Daoy (cell line): Measurements from ENCODE around the gene PDZD2. TPM values are rescaled to one million over a fixed set of nuclear protein-coding genes. Genes with fewer than 3 reads are reported as not detected.

Experiments
- DNase-seq: peaks from one replicate; pipeline ENCODE4 v3.0.0-alpha.2; 2015; ENCODE audit warnings: low read depth
- total RNA-seq: library from RNA; depleted of rRNA; stranded (reverse); fragments of >200 nt; shearing (Covaris generic); gene quantifications from 2 replicates; pipeline ENCODE4 v1.2.3, GENCODE V29; 2014

The PDZD2 gene
- total RNA-seq, 1 experiment from 2014 or later = 0.91 TPM

DNA sequence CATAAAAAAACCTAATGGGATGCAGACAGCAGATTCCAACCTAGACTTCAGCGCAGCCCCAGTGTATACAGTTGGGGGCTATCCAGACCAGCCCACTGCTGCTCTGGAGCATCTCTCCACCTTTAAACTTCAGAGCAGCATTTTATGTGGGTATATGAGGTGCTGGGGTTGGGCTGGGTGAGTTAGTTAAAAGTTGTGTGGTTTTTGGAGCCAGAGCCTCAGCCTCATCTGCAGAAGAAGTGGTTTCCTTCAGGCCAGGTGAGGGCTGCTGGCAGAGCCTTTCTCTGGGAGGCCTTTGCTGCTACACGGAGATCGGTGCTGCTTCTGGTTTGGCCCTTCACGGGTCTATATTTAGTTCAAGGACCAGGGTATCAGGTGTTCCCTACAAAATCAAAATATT is 228.3 kb downstream of the PDZD2 start:
- no peak for DNase-seq

DNA sequence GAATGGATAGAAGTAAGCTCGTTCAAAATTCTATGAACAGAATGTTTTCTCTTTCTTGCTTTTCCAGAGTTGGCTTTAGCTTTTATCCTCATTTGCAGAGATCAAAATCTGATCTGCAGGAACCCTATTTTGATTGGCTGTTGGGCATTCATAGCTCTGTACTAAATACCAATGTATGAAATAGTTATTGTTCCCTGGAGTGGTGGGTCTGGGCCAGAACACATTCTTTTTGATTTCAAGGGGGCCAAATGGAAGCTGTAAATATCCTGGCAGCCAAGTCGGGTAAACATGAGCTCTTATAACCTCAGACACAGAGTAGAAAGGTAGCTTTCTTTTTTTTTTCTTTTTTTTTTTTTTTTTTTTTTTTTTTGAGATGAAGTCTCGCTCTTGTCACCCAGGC is 241.5 kb downstream of the PDZD2 start:
- DNase-seq = no peak

DNA sequence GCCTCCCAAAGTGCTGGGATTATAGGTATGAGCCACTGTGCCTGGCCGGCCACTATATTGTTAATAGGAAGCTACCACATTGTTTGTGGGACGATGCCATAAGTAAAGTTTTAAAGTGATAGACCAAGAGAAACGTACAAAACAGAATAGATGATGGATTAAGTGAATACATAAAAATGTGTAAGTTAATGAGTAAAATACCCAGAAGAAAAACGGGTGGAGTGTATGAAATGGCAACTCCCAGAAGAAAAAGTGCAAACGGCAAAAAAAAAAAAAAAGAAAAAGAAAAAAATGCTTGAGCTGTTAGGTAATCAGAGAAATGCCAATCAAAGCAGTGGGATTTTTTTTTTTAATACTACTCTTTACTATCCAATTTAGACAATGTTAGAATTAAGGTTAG is 246.0 kb downstream of the PDZD2 start:
- DNase-seq = no peak

DNA sequence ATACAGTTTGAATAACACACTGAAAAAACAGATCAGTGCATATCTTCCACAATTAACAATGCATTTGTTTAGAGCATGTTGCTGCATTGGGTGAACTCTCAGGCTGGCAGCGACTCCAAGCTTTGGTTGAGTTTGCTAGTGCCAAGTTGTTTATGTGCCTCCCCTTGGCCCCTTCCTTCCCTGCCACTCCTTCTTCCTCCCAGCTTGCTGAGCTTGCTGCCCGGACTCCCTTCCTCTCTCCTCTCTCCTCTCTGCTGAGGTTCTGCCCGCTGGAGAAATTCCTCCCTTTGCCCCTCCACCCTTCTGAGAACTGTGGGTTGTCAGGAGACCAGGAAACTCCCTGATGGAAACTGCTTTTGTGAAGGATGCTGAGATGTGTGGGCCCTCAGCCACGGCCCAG is 247.3 kb downstream of the PDZD2 start:
- DNase-seq = no peak

DNA sequence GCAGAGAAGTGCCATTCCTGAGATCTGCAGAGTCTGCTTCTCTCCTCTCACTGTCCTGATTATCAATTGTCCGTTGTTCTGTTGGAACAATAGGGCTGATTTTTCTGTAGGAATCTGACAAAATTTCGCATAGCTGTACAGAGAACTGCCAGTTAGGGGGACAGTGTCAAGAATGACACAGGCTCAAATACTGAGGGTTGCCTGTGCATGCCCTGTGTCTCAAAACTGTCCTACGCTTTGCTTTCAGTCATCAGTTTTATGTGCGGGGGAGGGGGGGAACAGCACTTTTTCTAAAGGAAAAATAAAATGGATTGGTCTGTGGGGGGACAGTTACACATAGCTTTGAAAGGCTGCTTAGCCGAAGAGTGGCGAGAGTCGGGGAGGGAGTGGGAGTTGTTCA is 248.6 kb downstream of the PDZD2 start:
- no peak for DNase-seq

DNA sequence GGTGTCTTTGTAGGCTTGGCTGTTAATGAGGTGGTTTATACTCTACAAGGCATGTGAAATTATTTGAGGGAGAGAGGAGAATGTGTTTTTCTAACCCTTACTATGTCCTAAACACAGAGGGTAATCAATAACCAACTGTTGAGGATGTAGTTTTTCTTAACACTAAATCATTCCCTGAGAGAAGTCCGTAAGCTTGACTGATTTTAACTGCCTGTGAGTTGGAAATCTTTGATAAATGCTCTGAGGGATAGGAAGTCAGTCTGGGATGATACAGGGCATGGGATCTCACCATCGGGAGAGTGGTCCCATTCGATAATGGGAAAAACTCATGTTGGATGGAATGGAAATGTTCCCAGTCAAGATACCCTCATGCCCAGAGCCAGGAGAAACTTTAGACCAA is 249.6 kb downstream of the PDZD2 start:
- no peak for DNase-seq

DNA sequence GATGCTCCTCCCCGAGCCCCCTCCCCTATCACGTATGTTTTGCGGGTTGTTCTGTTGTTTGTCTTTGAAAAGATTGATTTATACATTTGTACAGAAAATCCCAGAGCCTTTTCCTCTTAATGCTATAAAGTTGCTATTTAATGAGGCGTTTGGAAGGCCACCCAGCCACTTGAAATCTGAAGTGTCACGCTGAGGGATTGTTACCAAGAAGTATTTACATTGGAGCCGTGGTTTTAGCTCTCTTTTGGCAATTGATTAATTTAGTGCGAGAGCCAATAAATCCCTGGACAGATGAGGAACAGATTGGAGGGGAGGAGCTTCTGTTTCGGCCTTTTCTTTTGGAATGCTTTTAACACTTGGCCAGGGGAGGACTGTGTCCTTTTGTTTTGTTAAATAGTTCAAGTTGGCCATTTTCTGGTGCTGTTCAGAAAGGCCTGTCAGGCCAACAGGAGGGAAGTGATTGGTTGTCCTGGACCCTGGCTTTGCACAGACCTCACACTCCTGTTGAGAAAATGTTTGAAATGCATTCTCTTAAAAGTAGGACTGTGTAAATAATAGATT is 250.2 kb downstream of the PDZD2 start:
- DNase-seq = no peak

DNA sequence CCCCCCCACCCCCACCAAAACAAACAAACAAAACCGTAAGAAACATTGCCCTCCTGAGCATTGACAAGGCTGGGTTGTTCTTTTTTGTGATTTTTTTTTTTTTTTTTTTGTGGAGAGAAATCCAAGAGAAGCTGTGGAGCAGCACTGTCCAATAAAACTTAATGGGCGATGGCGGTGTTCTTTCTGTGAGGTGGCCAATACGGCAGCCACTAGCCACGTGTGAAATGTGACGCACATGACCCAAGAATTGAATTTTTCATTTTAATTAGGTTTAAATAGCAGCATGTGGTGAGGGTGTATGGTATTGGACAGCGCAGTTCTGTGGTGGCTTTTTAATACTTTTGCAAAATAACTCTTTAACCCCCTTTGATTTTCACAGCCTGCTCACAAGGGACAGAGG is 251.1 kb downstream of the PDZD2 start:
- DNase-seq = no peak

DNA sequence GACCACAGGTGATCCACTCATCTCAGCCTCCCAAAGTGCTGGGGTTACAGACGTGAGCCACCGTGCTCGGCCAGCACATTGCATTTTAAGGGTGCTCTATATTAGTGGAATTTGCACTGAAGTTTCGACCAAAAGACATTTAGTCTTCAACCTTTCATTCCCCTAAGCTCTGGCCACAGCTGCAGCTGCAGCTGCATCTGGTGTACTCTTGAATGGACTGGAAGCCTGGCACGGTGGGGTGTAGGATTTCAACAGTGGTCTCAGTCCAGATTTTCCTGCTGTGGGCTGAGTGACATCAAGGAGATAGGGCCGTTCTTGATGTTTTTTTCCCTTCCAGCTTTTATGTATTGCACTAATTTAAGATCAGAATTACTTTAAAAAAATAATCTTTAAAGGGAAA is 255.2 kb downstream of the PDZD2 start:
- DNase-seq = no peak

DNA sequence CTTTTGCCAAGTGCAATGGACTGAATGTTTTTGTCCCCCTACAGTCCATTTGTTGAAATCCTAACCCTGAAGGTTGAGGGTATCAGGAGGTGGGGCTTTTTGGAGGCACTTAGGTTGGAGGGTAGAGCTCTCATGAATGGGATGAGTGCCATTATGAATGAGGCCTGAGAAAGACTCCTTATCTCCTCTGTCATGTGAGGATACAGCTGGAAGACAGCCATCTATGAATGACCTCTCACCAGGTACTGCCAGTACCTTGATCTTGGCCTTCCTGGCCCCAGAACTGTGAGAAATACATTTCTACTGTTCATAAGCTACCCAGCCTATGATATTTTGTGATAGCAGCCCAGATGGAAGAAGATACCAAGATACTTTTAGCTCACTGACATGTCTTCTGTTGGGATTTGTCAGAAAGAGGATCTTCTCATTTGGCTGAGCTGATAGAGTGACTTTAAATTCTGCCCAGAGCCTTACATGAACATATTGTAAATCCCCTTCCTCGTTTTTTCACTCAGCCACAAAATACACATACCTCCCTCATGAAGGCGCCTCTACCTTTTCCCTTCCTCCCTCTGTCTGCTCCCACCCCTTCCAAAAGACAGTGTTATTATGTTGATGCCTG is 256.4 kb downstream of the PDZD2 start:
- no peak for DNase-seq

DNA sequence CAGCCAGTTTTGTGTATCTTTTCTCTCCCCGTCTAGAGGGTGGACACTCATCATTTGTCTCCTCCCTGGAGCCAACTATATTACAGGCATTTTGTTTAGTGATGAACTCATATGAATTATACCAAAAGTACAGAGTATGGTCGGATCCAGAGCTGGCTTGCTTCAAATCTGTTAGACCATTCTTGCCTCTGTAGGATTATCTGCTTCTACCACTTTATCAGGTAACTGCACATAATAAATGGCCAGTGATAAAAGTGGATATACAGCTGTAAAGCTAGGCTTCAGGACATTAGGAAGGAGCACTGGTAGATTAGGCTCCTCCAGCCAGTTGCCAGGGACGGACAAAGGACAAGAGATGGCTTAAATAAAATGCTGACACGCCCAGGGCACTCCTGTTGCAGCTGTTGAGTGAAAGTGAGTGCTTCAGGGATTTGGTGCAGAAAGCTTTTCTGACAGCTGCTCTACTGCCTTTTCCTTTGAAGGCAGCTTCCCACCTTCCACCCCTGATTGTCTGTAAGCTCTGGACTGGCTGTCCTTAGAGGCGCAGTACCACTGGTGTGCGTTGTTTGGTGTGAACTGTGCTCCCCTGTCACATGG is 259.2 kb downstream of the PDZD2 start:
- no peak for DNase-seq

DNA sequence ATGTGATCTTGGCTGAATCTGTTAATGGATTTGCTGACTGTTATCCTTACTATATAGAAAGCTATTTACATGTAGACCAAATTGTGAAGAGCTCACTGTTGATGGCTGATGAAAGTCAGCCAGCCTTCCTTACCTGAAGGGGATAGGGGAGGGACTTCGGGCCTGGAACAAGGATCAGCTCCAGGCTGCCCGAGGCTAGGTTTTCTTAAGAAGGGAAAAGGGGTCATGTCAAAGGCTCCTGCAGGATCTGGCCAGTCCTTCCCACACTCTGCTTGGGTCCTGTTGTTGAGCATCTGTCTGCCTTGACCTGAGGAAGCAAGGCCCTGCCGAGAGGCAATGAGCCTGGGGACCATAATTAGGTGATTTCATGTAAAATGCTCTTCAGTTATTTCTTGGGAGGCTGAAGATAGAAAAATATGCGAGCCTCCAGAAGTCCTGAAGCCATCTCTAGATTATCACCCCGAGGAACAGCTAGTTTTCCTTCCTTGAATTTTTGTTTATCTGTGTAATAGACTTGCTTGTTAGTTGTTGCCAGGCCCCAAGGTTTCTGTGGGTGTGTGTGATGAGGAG is 261.4 kb downstream of the PDZD2 start:
- no peak for DNase-seq

DNA sequence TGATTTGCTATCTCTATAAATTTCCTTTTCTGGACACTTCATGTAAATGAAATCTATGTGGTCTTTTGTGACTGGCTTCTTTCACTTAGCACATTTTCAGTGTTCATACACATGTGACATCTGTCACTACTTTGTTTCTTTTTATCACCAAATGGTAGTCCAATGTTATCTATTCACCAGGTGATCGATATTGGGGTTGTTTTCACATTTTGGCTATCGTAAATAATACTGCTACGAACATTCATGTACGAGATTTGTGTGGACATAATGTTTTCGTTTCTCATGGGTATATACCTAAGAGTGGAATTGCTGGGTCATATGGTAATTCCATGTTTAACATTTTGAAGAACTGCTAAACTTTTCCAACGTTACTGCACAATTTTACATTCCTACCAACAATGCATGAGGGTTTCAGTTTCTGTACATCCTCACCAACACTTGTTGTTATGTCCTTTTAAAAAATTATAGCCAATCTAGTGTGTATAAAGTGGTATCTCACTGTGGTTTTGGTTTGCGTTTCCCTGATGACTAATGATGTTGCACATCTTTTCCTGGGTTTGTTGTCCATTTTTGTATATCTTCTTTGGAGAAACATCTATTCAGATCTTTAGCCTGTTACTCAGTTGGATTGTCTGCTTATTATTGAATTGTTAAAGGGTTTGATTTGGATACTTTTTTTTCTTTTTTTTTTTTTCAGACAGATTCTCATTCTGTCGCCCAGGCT is 263.0 kb downstream of the PDZD2 start:
- DNase-seq = no peak

DNA sequence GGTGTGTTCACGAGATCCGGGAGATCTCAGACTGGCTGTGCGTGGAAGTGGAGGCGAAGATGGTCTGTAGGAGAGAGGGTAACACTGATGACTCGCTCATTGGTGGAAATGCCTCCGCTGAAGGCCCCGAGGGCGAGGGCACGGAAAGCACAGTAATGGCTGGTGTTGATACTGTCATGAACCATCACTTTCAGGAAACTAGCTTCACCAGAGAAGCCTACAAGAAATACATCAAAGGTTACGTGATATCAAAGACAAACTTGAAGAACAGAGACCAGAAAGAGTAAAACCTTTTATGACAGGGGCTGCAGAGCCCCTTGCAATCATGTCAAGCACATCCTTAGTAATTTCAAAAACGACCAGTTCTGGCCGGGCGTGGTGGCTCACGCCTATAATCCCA is 269.5 kb downstream of the PDZD2 start:
- DNase-seq = no peak

DNA sequence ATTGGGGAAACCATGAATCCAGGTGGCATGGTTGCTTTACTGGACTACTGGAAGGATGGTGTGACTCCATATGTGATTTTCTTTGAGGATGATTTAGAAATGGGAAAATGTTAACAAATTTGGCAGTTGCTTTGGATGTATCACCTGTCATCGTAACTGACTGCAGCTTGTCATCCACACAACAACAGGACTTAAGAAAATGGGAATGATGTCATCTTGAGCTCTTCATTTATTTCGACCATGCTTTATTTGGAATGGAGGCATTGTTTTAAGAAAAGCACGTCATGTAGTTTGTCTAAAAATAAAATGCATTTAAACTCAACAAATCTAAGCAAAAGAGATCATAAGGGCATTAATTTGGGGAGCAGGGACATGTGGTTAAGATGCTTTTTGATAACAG is 270.1 kb downstream of the PDZD2 start:
- no peak for DNase-seq

DNA sequence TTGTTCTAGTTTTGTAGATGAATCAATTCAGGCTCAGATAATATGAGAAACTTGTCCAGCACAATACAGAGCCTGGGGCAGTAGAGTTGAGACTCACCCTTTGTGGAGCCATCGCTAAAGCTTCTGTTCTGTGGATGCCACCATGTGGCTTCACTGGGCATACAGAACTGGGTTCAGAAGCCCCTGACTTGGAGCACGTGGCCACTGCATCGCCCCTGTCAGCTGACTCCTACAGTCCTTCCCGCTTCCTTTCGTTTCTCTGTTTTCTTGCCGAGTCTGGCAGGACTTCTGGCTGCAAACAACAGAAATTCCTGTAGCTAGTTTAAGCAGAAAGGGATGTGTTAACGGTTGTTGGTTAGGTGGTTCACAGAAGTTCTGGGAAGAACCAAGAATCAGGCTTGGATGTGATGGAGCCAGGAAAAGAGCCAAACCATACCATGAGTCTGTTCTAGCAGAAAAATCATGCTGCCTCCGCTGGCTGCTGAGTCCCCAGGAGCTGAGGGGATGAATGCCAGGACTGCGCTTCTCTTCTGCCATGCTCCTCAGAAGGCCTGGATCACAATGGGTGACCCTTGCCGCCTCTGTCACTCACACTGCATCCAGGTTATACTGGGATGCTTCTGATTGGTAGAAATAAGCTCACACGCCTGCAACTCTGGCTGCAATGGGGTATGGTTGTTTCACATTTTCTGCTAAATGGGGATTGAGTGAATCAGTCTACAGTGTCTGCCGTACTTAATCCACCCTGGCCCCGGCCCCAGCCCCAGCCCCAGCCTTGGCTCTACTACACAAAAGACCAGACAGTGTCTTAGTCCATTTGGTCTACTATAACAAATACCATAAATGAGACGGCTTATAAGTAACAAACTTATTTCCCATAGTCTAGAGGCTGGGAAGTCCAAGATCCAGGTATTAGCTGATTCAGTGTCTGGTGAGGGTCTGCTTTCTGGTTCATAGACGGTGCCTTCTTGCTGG is 272.6 kb downstream of the PDZD2 start:
- DNase-seq = no peak

DNA sequence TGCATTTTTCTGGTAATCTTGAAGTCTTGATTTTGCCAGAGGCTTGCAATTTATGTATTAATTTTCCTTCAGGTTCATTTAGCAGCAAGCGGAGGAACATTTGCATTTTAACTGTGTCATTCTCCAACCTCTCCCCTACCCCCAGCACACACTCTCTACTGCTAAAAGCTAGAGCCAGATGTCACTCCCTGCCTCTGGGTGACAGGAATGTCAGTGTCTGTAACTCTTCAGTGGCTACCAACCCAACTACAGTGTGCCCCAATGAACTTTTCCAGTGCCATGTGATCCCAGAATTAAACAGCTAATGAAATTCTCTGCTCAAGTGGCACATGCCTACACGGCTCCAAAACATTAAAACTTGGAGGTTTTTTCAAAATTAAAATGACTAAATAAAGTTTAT is 274.9 kb downstream of the PDZD2 start:
- peak; percentile 12 for DNase-seq

DNA sequence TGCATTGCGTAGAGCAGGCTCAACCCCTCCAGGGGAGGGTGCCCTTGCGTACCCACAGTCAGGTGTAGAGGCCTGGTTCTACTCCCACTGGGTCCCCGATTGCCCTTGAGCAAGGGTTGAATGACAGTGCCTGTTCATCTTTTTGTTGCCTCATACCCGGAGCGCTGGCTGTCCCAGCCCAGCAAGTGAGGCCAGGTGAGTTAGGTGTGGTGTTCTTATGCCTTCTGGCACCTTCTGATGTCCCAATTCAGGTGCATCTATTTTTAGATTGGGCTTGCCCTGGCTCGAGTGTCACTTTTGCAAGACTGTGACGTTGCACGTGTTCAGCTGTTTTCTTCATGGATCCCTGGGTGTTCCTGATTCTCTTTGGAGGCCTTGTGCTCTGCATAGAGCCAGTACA is 277.4 kb downstream of the PDZD2 start:
- DNase-seq = no peak

DNA sequence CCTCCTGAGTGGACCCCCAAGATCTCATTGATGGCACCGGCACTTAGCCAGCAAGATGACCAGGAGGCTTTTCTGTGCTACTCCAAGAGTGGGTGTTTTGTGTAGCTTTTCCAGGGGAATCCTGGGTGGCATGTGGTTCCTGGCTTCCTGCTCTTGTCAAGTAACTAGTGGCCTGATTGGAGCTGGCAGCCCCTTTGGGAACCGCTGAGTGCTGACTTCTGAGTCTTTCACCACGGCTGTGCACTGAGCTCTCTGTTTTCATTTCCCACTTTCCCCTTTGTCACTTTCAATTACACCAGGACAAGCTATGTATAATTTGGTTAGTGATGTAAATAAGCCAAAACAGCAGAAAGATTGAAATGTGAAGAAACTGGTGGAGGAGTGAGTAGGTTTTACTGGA is 279.8 kb downstream of the PDZD2 start:
- DNase-seq = no peak

DNA sequence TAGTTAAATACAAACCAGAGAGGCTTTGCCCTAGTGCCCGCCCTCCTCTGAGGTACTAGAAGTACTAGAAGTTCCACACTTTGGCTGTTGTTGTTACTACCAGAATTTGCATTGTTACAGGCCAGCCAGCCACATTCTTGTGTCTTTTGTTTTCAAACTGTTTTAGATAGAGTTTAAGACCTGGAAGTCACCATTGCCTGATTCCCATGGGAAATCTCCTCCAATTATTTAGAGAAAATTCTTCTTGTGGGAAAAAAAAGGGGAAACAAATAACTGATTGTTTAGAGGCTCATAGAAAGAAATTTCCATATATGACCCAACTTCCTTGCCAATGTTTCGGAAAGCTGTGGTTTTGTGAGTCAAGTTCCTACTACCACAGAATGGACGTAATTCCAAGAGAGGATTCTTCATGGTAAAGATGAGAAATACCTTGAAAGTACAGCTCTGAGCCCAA is 282.9 kb downstream of the PDZD2 start:
- DNase-seq = peak; percentile 78

DNA sequence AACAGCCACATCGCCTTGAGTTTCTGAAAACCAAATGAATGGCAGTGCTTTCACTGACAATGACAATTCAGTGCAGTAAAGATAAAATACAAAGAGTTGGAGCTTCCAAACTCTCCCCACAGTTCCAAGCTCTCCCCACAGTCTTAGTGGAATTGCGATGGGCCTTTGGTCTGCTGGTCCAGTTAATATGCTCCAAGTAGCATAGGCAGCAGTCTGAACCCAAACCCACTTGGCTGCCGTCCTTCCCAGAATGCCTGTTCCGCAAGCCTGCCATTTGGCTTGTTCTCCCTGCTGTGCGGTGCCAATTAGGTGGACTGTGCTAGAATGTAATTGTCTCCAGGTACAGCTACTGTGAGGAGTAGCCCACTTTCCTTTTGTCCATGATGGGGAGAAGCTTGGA is 285.1 kb downstream of the PDZD2 start:
- no peak for DNase-seq

DNA sequence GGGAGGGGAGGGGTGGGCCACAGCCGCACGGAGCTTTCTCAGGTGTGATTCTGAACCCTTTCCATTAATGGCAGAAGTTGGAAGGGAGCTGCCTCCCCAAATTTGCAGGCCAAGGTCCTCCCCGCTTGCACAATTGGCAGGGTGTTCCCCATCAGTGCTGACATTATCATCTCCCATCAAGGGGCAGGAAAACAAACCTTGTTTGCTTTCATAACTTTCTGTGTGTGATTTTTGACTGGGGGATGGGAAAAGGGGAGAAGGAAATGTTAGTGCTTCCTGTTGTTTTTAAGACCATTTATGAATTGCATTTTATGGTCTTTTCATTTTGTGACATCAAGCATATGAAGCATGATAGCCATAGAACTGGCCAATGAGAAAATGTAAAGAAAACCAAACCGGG is 292.9 kb downstream of the PDZD2 start:
- DNase-seq = no peak
